Activated CD4-positive, alpha-beta T cell treated with anti-CD3 and anti-CD28 coated beads for 24 hours (primary cell): ENCODE measurements around the gene NACC2.

Experiments used
- DNase-seq, 2 donors: peaks; one replicate each; pipeline ENCODE4 v3.0.0-alpha.2; 2020; ENCODE audit warnings: low read depth in 2 of 2

NACC2 gene

DNA sequence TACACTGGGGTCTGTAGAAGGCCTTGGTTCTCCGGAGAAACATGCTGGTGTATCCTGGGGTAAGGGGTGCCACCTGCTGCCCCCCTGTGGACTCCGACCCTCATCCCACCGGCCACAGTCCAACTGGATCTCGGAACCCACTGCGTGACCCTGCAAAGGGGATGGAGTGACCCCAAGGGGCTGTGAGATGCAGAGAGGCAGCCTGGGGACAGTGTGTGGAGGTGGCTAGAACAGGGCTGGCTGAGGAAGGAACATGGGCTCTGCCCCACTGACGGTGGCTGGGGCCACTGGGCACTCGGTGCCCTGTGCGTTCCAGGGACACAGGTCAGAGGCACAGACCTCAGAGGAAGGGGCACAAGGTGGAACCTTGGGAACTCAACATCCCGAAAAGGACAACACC lies 2.3 kb downstream of the NACC2 start:
- no peak for DNase-seq

DNA sequence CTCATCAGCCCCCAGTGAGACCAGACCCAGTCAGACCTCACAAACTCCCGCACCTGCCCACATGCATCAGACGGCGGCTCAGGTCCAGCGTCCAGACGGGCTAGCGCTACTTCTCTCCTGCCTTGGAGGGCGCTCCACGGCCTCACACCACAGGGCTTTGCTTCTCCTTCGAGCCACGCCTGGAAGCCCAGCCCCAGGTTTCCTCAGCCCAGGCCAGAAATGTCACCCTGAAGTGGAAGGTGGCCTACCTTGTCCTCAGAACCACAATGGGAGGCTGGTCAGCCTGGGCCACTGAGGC lies 2.8 kb downstream of the NACC2 start:
- no peak for DNase-seq

DNA sequence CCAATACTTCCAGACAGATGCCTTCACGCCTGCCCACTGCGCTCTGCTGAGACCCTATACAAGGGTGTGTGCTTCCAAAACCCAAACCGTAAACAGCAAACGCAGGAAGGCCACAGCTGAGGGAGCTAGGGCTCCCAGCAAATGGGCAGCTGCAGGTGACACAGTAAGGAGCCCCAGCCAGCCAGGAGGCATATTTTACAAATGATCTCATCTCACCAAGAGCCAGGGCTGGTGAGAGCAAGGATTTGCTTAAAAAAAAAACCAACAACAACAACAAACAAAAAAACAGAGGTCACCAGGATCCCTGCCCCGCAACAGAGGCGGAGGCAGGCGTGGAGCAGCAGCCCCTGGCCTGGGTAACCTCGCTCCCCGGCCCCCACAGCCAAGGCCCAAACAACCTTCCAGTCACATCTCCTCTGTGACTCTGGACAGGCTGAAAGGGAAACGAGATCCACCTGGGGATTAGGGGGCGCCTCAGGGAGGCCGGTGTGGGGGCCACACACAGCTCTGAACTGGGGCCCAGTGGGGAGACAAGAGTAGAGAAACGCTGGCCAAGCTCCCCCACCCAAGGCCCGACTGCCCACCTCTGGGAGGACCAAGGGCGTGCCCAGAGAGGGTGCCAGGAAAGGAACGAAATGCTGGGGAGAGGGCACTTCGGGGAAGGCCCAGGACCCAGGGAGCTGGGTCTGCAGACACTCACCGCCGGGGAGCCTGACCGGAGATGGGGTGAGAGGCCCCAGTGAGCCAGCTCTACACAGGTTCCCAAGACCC lies 3.3 kb downstream of the NACC2 start:
- DNase-seq, result no peak

DNA sequence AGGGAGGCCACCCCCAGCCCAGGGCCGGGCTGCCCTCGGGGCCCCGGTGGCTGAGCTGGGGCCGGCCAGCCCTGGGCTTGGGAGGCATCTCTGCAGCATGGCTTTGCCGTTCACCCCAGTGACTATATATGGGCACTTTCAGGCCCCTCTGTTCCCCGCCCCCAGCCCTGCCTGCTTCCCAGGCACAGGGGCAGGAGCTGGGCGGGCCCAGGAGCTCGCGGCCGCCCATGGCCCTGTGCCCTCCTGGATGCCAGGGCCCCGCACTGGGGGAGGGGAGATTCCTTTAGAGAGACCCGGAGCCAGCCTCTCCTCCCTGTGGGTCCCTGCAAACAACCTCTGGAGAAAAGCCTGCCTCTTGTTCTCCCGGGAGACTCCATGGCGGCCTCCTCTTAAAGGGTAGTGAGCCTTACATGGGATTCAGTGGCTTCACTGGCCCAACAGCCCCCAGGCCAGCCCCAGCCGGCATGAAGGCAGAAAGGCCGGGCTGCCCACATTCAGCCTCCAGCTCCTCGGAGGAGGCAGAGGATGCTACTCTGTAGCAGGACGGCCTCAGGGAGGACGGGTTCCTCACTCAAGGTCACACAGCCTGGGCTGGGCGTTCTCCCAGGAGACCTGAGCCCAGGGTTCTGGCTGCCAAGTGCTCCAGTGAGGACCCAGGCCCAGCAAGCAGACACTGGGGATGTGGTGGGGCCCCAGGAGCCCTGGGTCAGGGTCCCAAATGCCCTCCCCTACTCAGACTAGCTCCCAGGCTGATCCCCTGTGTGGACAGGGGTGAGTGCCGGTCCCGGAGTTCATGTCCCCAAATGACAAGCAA lies 4.1 kb downstream of the NACC2 start:
- DNase-seq, result no peak

DNA sequence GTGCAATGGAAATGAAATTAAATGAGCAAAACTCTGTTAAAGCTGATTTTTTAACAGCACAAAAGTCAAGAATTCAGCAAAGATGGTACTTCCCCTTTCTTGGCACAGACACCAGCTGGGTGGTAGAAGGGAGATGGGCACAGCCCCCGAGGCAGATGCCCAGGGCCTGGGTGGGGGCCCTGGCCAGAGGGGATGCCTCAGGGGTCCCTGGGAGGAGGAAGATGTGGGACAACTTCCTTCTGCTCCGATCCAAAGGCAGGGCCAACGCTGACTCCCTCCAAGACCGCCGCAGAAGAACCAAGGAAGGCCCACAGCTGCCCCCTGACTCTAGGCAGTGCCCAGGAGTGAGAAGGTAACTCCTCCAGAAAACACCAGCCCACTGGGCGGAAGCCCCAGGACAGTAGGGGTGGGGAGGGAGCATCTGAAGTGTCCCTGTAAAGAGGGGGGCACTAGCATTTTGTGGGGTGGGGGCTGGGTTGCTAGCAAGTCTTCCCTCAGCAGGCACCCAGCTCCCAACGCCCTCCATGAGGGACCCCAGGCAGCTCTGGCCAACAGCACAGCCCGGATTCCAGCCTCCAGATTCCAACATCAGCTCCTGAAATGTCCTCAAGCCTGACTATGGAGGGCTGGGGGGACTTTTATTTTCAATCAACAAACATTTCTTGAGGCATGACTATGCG lies 4.9 kb downstream of the NACC2 start:
- DNase-seq, result no peak

DNA sequence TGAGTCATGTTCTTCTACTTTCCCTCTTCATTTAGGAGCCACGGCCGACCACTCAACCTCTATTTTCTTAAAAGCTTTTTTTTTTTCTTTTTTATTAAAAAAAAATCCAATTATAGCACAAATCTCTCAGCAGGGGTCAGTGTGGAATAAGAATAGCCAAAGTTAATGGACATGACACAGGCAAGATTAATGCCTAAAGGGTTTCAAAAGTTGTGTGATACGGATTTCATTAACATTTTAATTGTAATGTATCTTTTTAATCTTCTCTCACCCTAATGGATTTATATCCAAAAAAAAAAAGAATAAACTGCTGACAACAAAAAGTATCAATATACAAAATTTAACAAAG lies 5.4 kb downstream of the NACC2 start:
- DNase-seq, result no peak

DNA sequence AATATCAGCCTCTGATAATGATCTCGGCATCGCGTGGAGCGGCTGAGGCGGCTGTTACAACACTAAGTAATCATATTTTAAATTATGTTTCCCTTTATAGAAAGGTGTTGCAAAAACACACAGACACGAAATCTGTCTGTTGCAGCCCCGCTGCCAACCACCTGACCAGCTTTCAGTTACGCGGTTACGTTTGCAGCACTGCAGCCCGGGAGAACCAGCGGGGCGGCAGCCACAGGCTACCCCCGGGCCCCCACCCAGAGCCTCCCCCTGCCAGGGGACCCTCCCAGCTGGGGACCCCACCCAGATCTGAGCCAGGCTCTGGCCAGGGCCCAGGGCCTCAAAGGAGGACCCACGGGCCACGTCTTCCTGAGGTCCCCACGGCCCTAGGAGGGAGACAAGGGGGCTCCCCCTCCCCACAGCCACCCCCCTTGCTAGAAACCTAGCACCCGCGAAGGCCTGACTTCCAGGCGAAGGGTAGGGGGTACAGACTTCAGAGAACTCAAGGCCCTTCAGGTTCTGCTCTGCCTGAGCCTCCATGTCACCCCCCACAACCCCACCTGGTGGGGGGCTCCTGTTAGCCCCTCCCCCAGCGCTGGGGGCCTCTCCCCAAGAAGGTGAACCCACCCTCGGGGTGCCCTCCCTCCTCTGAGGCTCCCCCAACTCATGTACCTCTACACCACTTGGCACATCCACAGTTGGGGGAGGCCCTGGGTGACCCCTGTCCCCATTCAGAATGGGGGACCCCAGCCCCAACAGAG lies 6.0 kb downstream of the NACC2 start:
- DNase-seq, result no peak

DNA sequence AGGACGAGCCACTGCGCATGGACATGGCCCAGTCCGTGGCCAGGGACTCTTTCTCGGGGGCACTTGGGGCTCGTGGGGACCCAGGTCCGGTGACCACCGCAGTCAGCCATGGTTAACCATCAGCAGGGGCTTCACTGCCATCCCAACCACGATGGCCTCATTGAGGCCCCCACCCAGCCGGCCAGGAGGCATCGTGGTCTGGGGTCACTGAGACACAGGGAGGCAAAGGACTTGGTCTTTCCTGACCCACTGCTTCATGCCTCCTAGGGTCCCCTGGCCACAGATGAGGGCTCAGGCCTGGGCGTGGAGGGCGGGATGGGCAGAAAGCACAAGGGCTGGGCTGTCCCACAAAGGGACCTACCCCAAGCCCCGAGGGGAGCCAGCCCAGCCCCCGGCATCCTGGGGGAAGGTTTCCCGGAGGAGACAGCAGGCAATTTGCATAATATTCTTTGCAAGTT lies 6.6 kb downstream of the NACC2 start:
- no peak for DNase-seq

DNA sequence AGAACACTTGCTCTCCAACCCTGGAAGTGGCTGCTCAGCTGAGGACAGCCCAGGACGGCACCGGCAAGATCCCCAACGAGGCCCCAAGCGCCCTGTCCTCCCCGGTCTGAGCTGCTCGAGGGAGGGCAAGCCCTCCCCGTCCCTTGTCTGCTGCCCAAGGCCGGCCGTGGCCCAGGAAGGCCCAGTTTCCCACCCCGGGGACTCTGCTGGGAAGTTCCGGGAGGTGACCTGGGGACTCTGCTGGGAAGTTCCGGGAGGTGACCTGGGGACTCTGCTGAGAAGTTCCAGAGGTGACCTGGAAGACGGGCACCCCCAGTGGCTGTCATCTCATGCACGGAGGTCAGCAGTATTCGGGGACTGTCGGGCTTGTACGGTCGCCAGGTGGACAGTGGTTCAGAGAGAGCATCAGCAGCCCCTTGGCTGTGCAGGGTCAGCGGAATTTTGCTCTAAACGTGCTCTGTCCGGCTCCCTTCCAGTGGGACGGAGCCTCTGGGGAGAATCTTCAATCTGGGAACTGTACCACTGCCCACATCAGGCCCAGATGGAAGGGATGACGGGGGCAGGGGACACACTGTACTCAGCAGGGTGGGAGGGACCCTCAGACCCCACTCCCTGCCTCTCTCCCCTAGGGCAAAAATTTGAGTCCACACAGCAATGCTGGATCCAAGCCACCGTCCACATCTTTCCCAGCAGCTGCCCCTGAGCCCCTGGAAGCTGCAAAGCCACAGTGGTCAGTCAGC lies 7.2 kb downstream of the NACC2 start:
- no peak for DNase-seq

DNA sequence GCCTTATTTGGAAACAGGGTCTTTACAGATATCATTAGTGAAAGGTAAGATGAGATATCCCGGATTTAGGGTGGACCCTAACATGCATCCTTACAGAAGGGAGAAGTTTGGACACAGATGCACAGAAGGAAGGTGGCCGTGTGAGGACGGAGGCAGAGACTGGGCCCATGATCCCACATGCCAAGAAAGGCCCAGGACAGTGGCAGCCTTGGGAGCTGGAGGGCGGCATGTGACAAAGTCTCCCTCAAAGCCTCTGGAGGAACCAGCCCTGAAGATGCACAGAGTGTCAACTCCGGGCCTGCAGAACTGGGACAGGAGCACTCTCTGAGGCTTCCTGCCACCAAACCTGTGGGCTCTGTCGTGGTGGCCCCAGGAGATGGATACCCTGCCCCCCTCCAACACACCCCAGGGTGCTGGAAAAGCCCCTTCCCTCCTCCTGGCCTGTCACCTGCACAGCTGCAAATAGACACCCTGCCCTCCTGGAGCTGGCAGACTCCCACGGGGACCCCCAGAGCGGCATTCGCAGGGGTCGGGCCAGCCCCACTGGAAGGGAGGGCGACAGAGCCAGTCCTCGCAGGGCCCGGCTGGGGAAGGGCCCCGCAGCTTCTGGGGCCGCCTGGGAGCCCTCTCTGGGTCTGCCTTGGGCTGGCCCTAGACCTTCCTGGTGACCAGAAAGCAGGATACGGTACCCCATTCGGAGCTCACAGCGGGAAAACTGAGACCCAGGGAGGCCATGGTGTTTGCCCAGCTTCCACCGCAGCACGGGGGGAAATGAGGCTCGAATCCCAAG lies 7.9 kb downstream of the NACC2 start:
- no peak for DNase-seq

DNA sequence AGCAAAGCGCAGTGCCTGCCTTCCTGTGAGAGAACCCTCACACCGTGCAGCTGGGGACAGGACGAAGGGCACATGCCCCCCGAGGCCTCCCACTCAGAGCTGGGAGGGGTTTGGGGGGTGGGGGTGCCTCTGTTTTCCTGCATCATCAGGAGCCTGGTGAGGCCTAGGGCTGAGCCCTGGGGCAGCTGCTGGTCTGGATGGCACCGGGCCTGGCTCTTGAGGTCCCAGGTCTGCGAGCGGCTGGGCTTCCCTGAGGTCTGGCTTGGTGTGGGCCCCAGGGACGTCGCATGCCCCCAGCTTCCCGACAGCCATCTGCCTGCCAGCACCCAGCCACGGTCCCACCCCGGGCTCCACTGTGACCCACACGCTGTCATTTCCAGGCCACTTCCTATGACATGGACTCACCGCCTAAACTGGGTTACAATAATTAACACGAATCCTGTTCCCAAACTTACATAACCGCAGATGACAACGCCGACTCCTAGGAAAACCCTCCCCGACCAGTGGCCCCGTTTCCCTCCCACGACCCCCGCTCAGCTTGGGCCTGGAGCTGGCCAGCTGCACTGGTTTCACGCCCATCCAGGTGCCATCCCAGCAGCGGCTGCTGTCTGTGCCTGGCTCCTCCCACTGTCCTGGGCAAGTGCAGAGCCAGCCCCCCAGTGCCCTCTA lies 8.7 kb downstream of the NACC2 start:
- no peak for DNase-seq

DNA sequence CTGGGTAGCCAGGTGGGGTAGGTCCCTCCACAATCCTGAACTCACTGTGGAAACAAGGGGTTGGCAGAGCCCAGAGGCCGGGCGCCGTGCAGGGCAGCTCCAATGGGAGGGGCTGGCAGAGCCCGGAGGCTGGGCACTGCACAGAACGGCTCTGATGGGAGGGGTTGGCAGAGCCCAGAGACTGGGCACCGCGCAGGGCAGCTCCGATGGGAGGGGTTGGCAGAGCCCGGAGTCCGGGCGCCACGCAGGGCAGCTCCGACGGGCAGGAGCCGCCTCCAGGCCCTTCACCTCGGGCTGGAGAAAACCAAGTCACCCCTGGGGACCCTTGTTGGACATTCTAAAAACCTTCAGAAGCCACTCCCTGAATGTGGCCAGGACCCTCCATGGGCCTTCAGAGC lies 9.3 kb downstream of the NACC2 start:
- no peak for DNase-seq

DNA sequence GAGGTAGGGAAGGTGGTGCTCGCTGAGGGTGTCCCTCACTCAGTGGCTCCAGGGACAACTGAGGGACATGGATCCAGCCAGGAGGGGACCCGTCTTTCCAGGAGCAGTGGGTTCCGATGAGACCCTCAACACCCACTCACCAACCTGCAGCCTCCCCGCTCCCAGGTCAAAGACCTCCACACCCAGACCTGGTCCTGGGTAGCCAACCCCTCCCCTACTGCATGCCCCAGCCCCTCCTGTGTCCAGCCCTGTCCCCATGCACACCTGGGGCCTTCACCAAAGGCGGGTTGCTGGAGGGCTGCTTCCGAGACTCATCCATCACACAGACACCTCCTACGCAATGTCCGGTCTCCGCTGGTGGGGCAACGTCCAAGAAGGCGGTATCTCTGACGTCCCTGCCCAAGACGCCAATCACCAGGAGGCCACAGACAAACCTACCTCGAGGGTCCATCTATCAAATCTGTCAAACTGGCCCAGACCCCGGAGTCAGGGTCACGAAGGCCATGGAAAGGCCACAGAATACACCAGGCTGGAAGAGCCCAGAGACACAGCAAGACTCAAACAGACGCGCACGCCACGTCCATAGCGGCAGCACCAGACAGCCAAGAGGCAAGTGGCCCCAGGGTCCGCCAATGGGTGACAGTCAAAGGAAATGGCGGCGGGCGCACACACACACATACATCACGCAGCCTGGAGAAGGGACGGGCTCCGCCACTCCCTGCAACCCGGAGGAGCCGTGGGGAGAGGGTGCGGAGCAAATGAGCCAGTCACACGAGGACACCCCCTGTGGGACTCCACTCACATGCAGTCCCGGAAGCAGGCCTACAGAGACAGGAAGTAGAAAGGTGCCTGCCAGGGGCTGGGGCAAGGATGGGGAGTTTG lies 10.8 kb downstream of the NACC2 start:
- DNase-seq, result no peak

DNA sequence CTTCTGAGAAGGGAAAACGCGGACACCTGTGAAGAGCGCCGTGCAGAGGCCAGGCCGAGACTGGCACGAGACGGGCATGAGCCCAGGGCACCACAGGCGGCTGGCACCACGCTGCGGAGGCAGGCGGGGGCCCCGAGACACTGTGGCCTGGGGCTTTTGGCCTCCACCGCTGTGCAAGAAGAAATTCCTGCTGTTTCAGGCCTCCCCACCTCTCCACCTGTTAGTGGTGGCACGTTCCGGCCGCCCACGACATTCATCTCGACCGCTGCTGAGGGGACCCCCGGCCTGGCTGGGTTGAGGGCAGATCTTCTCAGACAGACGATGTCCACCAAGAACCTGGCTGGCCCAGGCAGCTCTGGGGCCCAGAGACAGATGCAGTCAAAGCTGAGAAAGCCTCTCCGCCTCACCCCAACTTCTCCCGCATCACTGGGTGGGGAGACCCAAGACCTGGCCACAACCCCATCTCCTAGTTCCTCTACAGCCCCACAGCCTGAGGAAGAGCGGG lies 11.5 kb downstream of the NACC2 start:
- DNase-seq, result no peak

DNA sequence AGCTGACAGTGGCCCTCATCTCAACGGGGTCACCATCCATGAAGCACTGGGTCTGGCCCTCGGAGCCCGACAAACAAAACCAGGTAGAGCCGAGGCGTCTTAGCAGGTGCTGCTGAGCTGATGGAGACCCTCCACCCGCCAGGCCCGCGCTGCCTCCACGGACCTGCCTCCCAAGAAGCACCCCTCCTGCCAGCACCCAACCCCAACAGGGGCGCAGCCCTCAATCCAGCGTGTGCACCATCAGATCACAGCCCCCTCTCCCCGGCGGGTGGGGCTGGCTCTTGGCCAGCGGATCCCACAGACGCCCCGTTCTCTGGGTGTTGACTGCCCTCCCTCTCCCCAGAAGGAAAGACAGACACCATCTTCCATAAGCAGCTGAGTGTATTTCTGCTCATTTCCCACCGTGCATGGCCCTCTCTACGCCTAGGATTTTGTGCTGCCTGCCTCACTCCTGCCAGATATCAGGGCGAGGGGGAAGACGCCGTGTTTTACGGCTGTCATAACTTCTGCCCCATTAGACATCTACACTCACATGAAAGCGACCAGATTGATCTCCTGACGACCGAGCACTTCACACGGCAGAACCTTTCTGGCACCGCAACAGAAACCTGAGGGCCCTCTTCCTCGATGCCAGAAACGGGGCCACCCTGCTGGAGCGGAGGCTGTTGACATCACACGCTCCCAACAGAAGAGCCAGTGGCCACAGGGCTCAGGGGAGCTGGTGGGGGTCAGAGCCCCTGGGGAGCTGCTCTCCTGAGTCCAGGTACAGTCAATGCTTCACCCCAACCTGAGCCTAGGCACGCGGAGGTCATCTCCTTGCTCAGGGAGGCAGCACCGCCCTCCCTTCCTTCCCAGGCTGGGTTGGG lies 12.4 kb downstream of the NACC2 start:
- DNase-seq, result no peak

DNA sequence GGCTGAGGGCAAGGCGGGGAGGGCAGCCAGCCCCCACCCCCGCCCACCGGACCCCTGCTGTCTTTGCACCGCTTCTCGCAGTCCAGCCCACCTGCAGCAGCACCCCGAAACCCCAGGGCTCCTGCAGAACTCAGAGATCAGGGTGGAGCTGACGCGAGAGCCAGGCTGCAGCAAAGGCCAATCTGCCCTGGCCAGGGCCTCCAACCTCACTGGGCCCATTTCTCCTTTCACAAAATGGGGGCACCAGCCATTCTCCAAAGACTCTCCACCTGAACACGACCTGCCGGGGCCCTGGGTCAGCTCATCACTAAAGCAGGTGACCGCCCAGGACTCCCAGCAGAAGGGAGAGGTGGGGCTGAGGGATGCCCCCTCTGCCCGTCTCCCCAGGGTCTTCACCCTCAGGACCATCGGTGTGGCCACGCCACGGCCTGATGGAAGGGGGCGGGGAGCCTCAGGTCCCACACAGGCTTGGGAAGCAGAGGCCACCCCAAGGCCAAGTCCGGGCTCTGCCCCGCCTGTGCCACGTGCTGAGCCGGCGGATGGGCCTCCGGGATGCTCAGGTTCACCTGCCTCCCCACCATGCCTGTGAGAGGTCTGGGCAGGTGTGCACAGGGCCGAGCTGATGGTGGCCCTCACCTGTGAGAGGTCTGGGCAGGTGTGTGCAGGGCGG lies 13.1 kb downstream of the NACC2 start:
- no peak for DNase-seq

DNA sequence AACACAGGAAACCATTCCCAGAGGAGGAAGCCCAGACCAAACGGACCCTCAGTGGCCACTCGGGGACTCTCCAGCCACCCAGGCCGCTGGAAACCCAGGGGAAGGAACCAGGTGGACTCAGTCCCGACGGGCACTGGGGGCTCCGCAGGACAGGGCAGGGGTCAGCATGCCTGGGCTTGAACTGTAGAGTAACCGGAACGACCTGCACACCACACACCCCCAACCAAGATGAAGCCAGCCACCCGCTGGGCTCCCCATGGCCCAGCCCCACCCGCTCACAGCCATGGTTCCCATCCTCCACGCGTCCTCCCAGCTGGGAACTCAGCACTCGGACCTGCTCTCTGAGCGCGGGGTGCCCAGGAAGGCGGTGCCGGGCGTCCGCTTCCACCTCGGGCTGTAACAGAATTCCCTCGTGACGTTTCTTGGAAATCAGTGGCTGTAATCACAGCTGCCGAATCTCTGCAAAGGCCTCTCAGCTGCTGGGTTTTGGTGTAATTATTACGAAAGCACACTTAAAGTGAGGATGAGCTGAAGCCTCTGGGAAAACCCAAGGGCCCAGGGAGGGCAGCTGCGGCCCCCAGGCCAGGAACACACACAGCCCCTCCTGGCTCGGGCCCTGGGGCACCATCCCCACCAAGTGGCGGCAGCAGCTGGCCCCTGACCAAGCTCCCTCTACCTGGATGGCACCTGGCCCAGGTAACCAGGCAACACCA lies 13.8 kb downstream of the NACC2 start:
- DNase-seq, result no peak
